ENCODE data around the gene L3MBTL4. TPM values are rescaled to one million over a fixed set of nuclear protein-coding genes. Genes with fewer than 3 reads are reported as not detected.
"Not testable (repeated sequence)": the region's sequence is repeated elsewhere in the genome, so short reads cannot be mapped to it uniquely, and the experiment has no call there.

The L3MBTL4 gene
- total RNA-seq, 3 donors from 2014 or later = 7.8 to 23.0 (median 19.7) TPM

DNA sequence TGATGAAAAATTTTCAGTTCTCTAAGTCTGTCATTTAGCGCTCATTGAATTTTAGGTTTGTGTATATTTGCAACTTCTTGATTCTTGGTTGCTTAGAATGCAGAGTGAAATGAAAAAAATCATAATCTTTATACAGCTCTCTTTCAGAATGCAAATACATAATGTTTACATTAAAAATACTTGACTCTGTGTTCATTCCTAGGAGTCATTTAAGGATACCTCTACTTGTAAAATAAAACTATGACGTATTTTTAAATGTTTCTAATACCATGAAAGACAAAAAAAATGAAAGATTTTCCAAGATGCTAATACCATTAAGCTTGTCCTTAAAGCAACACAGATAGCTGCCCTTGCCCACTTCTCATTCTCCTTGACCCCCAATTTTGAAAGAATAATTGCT, 259.0 kb downstream of the L3MBTL4 start:
- DNase-seq (ENCODE audit: low spot score in 2 of 2) = no peak
- H3K4me3 ChIP-seq = no peak overlapping the region
- intact Hi-C loops (cut with DNase I; ENCODE audit: low total_unique reads) = no loop called here
- no peak for TF ChIP-seq POLR2AphosphoS5 (IDR thresholded peaks at IDR 0.05)
- TF ChIP-seq CTCF (IDR thresholded peaks at IDR 0.05) = no peak
- TF ChIP-seq POLR2A (IDR thresholded peaks at IDR 0.05) = no peak
- H3K27ac ChIP-seq = no peak overlapping the region
- H3K4me1 ChIP-seq = no peaks in the 10 kb centered on the region
- H3K27me3 ChIP-seq = no peaks in the 10 kb centered on the region
- H3K36me3 ChIP-seq = no peaks in the 10 kb centered on the region
- H3K9me3 ChIP-seq = peaks cover 0 to 10% of the 10 kb centered on the region in 2 donors

DNA sequence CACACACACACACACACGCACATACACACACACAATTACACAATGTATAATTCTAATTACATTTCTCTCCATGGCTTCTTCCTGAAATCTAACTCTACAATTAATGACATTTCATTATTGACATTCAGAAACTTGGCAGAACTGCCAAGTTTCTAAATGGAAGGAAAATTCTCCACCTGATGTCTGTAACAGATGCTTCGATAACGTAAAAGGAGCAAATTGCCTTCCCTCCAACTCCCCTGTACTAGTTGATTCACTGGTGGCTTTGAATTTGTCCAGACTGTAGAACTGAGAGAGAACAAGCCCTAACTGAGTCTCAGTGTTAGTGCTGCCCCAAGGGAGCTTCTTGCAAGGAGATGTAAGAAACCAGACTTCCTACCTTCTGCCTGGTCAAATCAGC, 264.3 kb downstream of the L3MBTL4 start:
- intact Hi-C loops (cut with DNase I; ENCODE audit: low total_unique reads) = loop anchor here (5.0 kb wide), 1 partner anchor 102 kb away; no protein-coding TSS in a partner anchor
- Histone ChIP-seq H3K9me3 (peaks cover 0 to 10% of the 10 kb centered on the region in 2 donors), H3K4me3 (no peak overlapping the region), H3K27me3 (no peaks in the 10 kb centered on the region), H3K36me3 (no peaks in the 10 kb centered on the region), H3K27ac (no peak overlapping the region), H3K4me1 (no peaks in the 10 kb centered on the region)
- DNase-seq (ENCODE audit: low spot score in 2 of 2) = no peak
- TF ChIP-seq POLR2A (IDR thresholded peaks at IDR 0.05) (no peak), POLR2AphosphoS5 (IDR thresholded peaks at IDR 0.05) (no peak), CTCF (IDR thresholded peaks at IDR 0.05) (no peak)

GRCh38 chr18:6146307-6146661, 268.4 kb downstream of the L3MBTL4 start:
- intact Hi-C loops (cut with DNase I; ENCODE audit: low total_unique reads) = no loop called here
- no peak overlapping the region for H3K27ac ChIP-seq

DNA sequence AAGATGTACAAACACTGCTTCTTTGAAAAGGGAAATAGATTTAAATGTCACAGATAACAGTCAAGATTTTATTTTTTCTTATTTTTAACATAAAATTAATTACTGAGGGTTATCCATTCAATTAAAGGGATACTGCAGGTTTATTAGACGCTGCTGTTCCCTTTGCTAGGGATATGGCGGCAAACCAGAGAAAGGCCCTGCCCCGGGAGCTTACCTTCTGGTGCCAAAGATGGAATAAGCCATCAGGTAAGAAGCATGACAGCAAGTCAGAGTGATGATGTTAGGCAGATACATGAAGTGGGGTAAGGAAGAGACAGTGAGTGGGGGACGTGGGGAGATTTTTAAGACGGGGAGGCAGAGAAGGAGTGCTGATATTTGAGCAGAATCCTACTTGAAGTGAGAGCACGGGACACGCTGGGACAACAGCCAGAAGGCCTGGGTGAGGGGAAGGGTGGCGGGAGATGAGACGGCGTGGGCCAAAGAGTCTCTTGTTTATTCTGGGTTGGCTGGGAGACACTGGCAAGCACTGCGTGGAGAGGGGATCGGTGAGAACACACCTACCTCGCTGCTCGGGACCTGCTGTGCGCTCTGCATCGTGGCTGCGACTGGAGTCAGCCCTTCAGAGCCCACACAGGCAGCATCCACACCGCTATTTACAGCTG, 268.9 kb downstream of the L3MBTL4 start:
- Histone ChIP-seq H3K9me3 (no peaks in the 10 kb centered on the region), H3K4me1 (no peaks in the 10 kb centered on the region), H3K4me3 (no peak overlapping the region), H3K36me3 (no peaks in the 10 kb centered on the region), H3K27ac (no peak overlapping the region), H3K27me3 (no peaks in the 10 kb centered on the region)
- TF ChIP-seq POLR2A (IDR thresholded peaks at IDR 0.05) (no peak), CTCF (IDR thresholded peaks at IDR 0.05) (no peak), POLR2AphosphoS5 (IDR thresholded peaks at IDR 0.05) (no peak)
- intact Hi-C loops (cut with DNase I; ENCODE audit: low total_unique reads) = no loop called here
- no peak for DNase-seq (ENCODE audit: low spot score in 2 of 2)

More at GRCh38 chr18:6146307-6146661, 268.4 kb downstream of the L3MBTL4 start:
- no peaks in the 10 kb centered on the region for H3K9me3 ChIP-seq
- H3K36me3 ChIP-seq = no peaks in the 10 kb centered on the region
- TF ChIP-seq POLR2A (IDR thresholded peaks at IDR 0.05) (no peak), CTCF (IDR thresholded peaks at IDR 0.05) (no peak), POLR2AphosphoS5 (IDR thresholded peaks at IDR 0.05) (no peak)
- H3K27me3 ChIP-seq = no peaks in the 10 kb centered on the region
- H3K4me1 ChIP-seq = no peaks in the 10 kb centered on the region
- H3K4me3 ChIP-seq = no peak overlapping the region
- no peak for DNase-seq (ENCODE audit: low spot score in 2 of 2)

GRCh38 chr18:6139007-6139406, 275.7 kb downstream of the L3MBTL4 start:
- TF ChIP-seq POLR2AphosphoS5 (IDR thresholded peaks at IDR 0.05) = no peak
- TF ChIP-seq CTCF (IDR thresholded peaks at IDR 0.05) = no peak
- TF ChIP-seq POLR2A (IDR thresholded peaks at IDR 0.05) = no peak
- Histone ChIP-seq H3K27me3 (no peaks in the 10 kb centered on the region), H3K4me3 (no peak overlapping the region), H3K27ac (no peak overlapping the region), H3K4me1 (no peaks in the 10 kb centered on the region), H3K36me3 (no peaks in the 10 kb centered on the region), H3K9me3 (peaks cover 0 to 8% of the 10 kb centered on the region in 2 donors)
- no peak for DNase-seq (ENCODE audit: low spot score in 2 of 2)
- intact Hi-C loops (cut with DNase I; ENCODE audit: low total_unique reads) = no loop called here

- H3K27me3 ChIP-seq; DNase-seq (ENCODE audit: low spot score in 2 of 2); H3K4me1 ChIP-seq; H3K36me3 ChIP-seq; intact Hi-C loops (cut with DNase I; ENCODE audit: low total_unique reads); H3K27ac ChIP-seq; H3K4me3 ChIP-seq; H3K9me3 ChIP-seq: not testable (repeated sequence)
Observed at GRCh38 chr18:6135901-6136300, 278.8 kb downstream of the L3MBTL4 start.

- H3K4me3 ChIP-seq; H3K9me3 ChIP-seq; DNase-seq (ENCODE audit: low spot score in 2 of 2); intact Hi-C loops (cut with DNase I; ENCODE audit: low total_unique reads); H3K4me1 ChIP-seq; H3K27ac ChIP-seq; H3K27me3 ChIP-seq; H3K36me3 ChIP-seq: not testable (repeated sequence)
Observed at GRCh38 chr18:6135029-6135428, 279.7 kb downstream of the L3MBTL4 start.
